Measurements from ENCODE around the gene NALCN.

DNA sequence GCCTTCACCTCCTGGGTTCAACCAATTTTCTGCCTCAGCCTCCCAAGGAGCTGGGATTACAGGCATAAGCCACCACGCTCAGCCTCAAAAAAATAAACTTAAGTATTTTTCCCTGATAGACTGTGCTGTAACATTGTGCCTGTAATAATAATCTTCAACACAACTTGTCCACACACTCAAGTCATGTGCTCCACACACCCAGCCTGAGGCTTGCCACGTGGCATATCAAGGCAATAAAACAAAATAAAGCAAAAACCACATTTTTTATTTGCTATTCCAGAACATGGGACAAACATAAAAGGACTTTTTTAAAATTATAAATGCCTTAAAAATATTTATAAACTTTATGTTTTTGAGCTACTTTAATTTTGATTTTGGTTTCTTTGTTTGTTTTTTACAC, 115.8 kb downstream of the NALCN start:
- TF ChIP-seq EZH2 (IDR thresholded peaks at IDR 0.05; ENCODE audit: borderline replicate concordance, control insufficient read depth, low read depth, low read length) = no peak
- no peak for TF ChIP-seq BHLHE40 (IDR thresholded peaks at IDR 0.05; ENCODE audit: borderline replicate concordance in 1 of 2, low read depth in 2 of 2, low read length in 1 of 2)
- no peak for TF ChIP-seq ZNF207 (IDR thresholded peaks at IDR 0.05; ENCODE audit: borderline replicate concordance)
- TF ChIP-seq TCF7 (IDR thresholded peaks at IDR 0.05; ENCODE audit: borderline replicate concordance) = no peak
- no peak for TF ChIP-seq SPI1 (IDR thresholded peaks at IDR 0.05; ENCODE audit: borderline replicate concordance, insufficient read depth, low read depth, low read length)
- no peak for TF ChIP-seq PBX3 (IDR thresholded peaks at IDR 0.05; ENCODE audit: insufficient replicate concordance, low read depth, low read length)
- TF ChIP-seq ELK1 (IDR thresholded peaks at IDR 0.05; ENCODE audit: low read depth, low read length) = no peak
- no peak for TF ChIP-seq CTCF (IDR thresholded peaks at IDR 0.05 in 2 of 3, conservative IDR thresholded peaks at IDR 0.05 in 1 of 3; ENCODE audit: control insufficient read depth in 2 of 3, extremely low read depth in 1 of 3, insufficient read depth in 1 of 3, low read depth in 3 of 3, low read length in 3 of 3)
